COR-L47 (cell line): ENCODE measurements around the gene ZNF682.
"Not testable (repeated sequence)": the region's sequence is repeated elsewhere in the genome, so short reads cannot be mapped to it uniquely, and the experiment has no call there.

Source experiments
- DNase-seq: peaks from one replicate; lab custom pipeline; 2025; lab: John Stamatoyannopoulos, UW

Gene ZNF682

GRCh38 chr19:19997656-19998268, 41.5 kb downstream of the ZNF682 start:
- no peak for DNase-seq

- no peak for DNase-seq
These were observed 72.4 kb downstream of the ZNF682 start for GRCh38 chr19:19966862-19967261.

- not testable (repeated sequence) for DNase-seq
These were observed 73.2 kb downstream of the ZNF682 start for GRCh38 chr19:19966126-19966525.

- no peak for DNase-seq
These were observed 74.9 kb downstream of the ZNF682 start for GRCh38 chr19:19964416-19964815.

GRCh38 chr19:19959151-19959799, 80.0 kb downstream of the ZNF682 start:
- peak; percentile 48 for DNase-seq

- DNase-seq, result not testable (repeated sequence)
These were observed 81.5 kb downstream of the ZNF682 start for GRCh38 chr19:19957766-19958165.

GRCh38 chr19:19956434-19957075, 82.8 kb downstream of the ZNF682 start:
- DNase-seq, result no peak

- no peak for DNase-seq
These were observed 84.1 kb downstream of the ZNF682 start for GRCh38 chr19:19955208-19955607.
